Measurements from ENCODE around the gene MED12L.
"Not testable (repeated sequence)": the region's sequence is repeated elsewhere in the genome, so short reads cannot be mapped to it uniquely, and the experiment has no call there.

MED12L gene

GRCh38 chr3:151225040-151225975 lies 139.8 kb downstream of the MED12L start:
- H3K4me3 ChIP-seq (ENCODE audit: low read depth in 1 of 2, low read length in 2 of 2), result no peak overlapping the region
- H3K27ac ChIP-seq (ENCODE audit: low read depth, low read length), result no peak overlapping the region
- H3K36me3 ChIP-seq (ENCODE audit: control insufficient read depth in 1 of 2, insufficient read depth in 2 of 2, low read length in 2 of 2), result no peaks in the 10 kb centered on the region
- H3K27me3 ChIP-seq (ENCODE audit: control insufficient read depth in 1 of 2, insufficient read depth in 2 of 2, low read length in 2 of 2), result no peaks in the 10 kb centered on the region
- H3K9me3 ChIP-seq (ENCODE audit: control insufficient read depth in 1 of 2, low read length in 2 of 2), result no peaks in the 10 kb centered on the region
- peaks cover 9 to 18% of the 10 kb centered on the region in 2 donors for H3K4me1 ChIP-seq (ENCODE audit: control insufficient read depth in 1 of 2, insufficient read depth in 2 of 2, low read length in 2 of 2)
- no peak overlapping the region for H3K9ac ChIP-seq (ENCODE audit: low read depth in 1 of 2, low read length in 2 of 2)

- no peak overlapping the region for H3K4me3 ChIP-seq (ENCODE audit: low read depth in 1 of 2, low read length in 2 of 2)
- no peaks in the 10 kb centered on the region for H3K36me3 ChIP-seq (ENCODE audit: control insufficient read depth in 1 of 2, insufficient read depth in 2 of 2, low read length in 2 of 2)
- no peak overlapping the region for H3K9ac ChIP-seq (ENCODE audit: low read depth in 1 of 2, low read length in 2 of 2)
- H3K27ac ChIP-seq (ENCODE audit: low read depth, low read length), result no peak overlapping the region
- H3K9me3 ChIP-seq (ENCODE audit: control insufficient read depth in 1 of 2, low read length in 2 of 2), result no peaks in the 10 kb centered on the region
- H3K27me3 ChIP-seq (ENCODE audit: control insufficient read depth in 1 of 2, insufficient read depth in 2 of 2, low read length in 2 of 2), result no peaks in the 10 kb centered on the region
- peaks cover 9 to 18% of the 10 kb centered on the region in 2 donors for H3K4me1 ChIP-seq (ENCODE audit: control insufficient read depth in 1 of 2, insufficient read depth in 2 of 2, low read length in 2 of 2)
These were observed 140.7 kb downstream of the MED12L start for GRCh38 chr3:151226088-151226563.

GRCh38 chr3:151226825-151227224 lies 141.4 kb downstream of the MED12L start:
- H3K27me3 ChIP-seq (ENCODE audit: control insufficient read depth in 1 of 2, insufficient read depth in 2 of 2, low read length in 2 of 2), result no peaks in the 10 kb centered on the region
- no peak overlapping the region for H3K4me3 ChIP-seq (ENCODE audit: low read depth in 1 of 2, low read length in 2 of 2)
- H3K27ac ChIP-seq (ENCODE audit: low read depth, low read length), result no peak overlapping the region
- no peaks in the 10 kb centered on the region for H3K9me3 ChIP-seq (ENCODE audit: control insufficient read depth in 1 of 2, low read length in 2 of 2)
- H3K4me1 ChIP-seq (ENCODE audit: control insufficient read depth in 1 of 2, insufficient read depth in 2 of 2, low read length in 2 of 2), result peaks cover 9 to 18% of the 10 kb centered on the region in 2 donors
- no peak overlapping the region for H3K9ac ChIP-seq (ENCODE audit: low read depth in 1 of 2, low read length in 2 of 2)
- H3K36me3 ChIP-seq (ENCODE audit: control insufficient read depth in 1 of 2, insufficient read depth in 2 of 2, low read length in 2 of 2), result no peaks in the 10 kb centered on the region

- H3K9me3 ChIP-seq (ENCODE audit: control insufficient read depth in 1 of 2, low read length in 2 of 2), result no peaks in the 10 kb centered on the region
- H3K27me3 ChIP-seq (ENCODE audit: control insufficient read depth in 1 of 2, insufficient read depth in 2 of 2, low read length in 2 of 2), result no peaks in the 10 kb centered on the region
- H3K4me3 ChIP-seq (ENCODE audit: low read depth in 1 of 2, low read length in 2 of 2), result no peak overlapping the region
- H3K4me1 ChIP-seq (ENCODE audit: control insufficient read depth in 1 of 2, insufficient read depth in 2 of 2, low read length in 2 of 2), result peaks cover 9 to 18% of the 10 kb centered on the region in 2 donors
- no peaks in the 10 kb centered on the region for H3K36me3 ChIP-seq (ENCODE audit: control insufficient read depth in 1 of 2, insufficient read depth in 2 of 2, low read length in 2 of 2)
- H3K27ac ChIP-seq (ENCODE audit: low read depth, low read length), result no peak overlapping the region
- H3K9ac ChIP-seq (ENCODE audit: low read depth in 1 of 2, low read length in 2 of 2), result no peak overlapping the region
These were observed 141.9 kb downstream of the MED12L start for GRCh38 chr3:151227266-151227806.

GRCh38 chr3:151227807-151228665 lies 142.6 kb downstream of the MED12L start:
- no peak overlapping the region for H3K27ac ChIP-seq (ENCODE audit: low read depth, low read length)
- no peaks in the 10 kb centered on the region for H3K36me3 ChIP-seq (ENCODE audit: control insufficient read depth in 1 of 2, insufficient read depth in 2 of 2, low read length in 2 of 2)
- no peaks in the 10 kb centered on the region for H3K9me3 ChIP-seq (ENCODE audit: control insufficient read depth in 1 of 2, low read length in 2 of 2)
- no peaks in the 10 kb centered on the region for H3K27me3 ChIP-seq (ENCODE audit: control insufficient read depth in 1 of 2, insufficient read depth in 2 of 2, low read length in 2 of 2)
- H3K4me3 ChIP-seq (ENCODE audit: low read depth in 1 of 2, low read length in 2 of 2), result no peak overlapping the region
- H3K4me1 ChIP-seq (ENCODE audit: control insufficient read depth in 1 of 2, insufficient read depth in 2 of 2, low read length in 2 of 2), result peaks cover 9 to 18% of the 10 kb centered on the region in 2 donors
- H3K9ac ChIP-seq (ENCODE audit: low read depth in 1 of 2, low read length in 2 of 2), result no peak overlapping the region

GRCh38 chr3:151228666-151229040 lies 143.2 kb downstream of the MED12L start:
- Histone ChIP-seq H3K4me1 (ENCODE audit: control insufficient read depth in 1 of 2, insufficient read depth in 2 of 2, low read length in 2 of 2) (peaks cover 9 to 18% of the 10 kb centered on the region in 2 donors), H3K27me3 (ENCODE audit: control insufficient read depth in 1 of 2, insufficient read depth in 2 of 2, low read length in 2 of 2) (no peaks in the 10 kb centered on the region), H3K9ac (ENCODE audit: low read depth in 1 of 2, low read length in 2 of 2) (no peak overlapping the region), H3K9me3 (ENCODE audit: control insufficient read depth in 1 of 2, low read length in 2 of 2) (no peaks in the 10 kb centered on the region), H3K27ac (ENCODE audit: low read depth, low read length) (no peak overlapping the region), H3K4me3 (ENCODE audit: low read depth in 1 of 2, low read length in 2 of 2) (no peak overlapping the region), H3K36me3 (ENCODE audit: control insufficient read depth in 1 of 2, insufficient read depth in 2 of 2, low read length in 2 of 2) (no peaks in the 10 kb centered on the region)

- no peaks in the 10 kb centered on the region for H3K36me3 ChIP-seq (ENCODE audit: control insufficient read depth in 1 of 2, insufficient read depth in 2 of 2, low read length in 2 of 2)
- no peak overlapping the region for H3K9ac ChIP-seq (ENCODE audit: low read depth in 1 of 2, low read length in 2 of 2)
- no peak overlapping the region for H3K4me3 ChIP-seq (ENCODE audit: low read depth in 1 of 2, low read length in 2 of 2)
- no peaks in the 10 kb centered on the region for H3K9me3 ChIP-seq (ENCODE audit: control insufficient read depth in 1 of 2, low read length in 2 of 2)
- H3K27ac ChIP-seq (ENCODE audit: low read depth, low read length), result no peak overlapping the region
- no peaks in the 10 kb centered on the region for H3K27me3 ChIP-seq (ENCODE audit: control insufficient read depth in 1 of 2, insufficient read depth in 2 of 2, low read length in 2 of 2)
- H3K4me1 ChIP-seq (ENCODE audit: control insufficient read depth in 1 of 2, insufficient read depth in 2 of 2, low read length in 2 of 2), result peaks cover 9 to 18% of the 10 kb centered on the region in 2 donors
These were observed 145.2 kb downstream of the MED12L start for GRCh38 chr3:151230646-151231045.

GRCh38 chr3:151232403-151232802 lies 146.9 kb downstream of the MED12L start:
- H3K27ac ChIP-seq (ENCODE audit: low read depth, low read length); H3K9me3 ChIP-seq (ENCODE audit: control insufficient read depth in 1 of 2, low read length in 2 of 2); H3K36me3 ChIP-seq (ENCODE audit: control insufficient read depth in 1 of 2, insufficient read depth in 2 of 2, low read length in 2 of 2); H3K9ac ChIP-seq (ENCODE audit: low read depth in 1 of 2, low read length in 2 of 2); H3K27me3 ChIP-seq (ENCODE audit: control insufficient read depth in 1 of 2, insufficient read depth in 2 of 2, low read length in 2 of 2); H3K4me3 ChIP-seq (ENCODE audit: low read depth in 1 of 2, low read length in 2 of 2): not testable (repeated sequence)
- H3K4me1 ChIP-seq (ENCODE audit: control insufficient read depth in 1 of 2, insufficient read depth in 2 of 2, low read length in 2 of 2), result peaks cover 2 to 13% of the 10 kb centered on the region in 2 donors

- Histone ChIP-seq H3K27ac (ENCODE audit: low read depth, low read length) (no peak overlapping the region), H3K4me3 (ENCODE audit: low read depth in 1 of 2, low read length in 2 of 2) (no peak overlapping the region), H3K4me1 (ENCODE audit: control insufficient read depth in 1 of 2, insufficient read depth in 2 of 2, low read length in 2 of 2) (peaks cover 0 to 7% of the 10 kb centered on the region in 2 donors), H3K9me3 (ENCODE audit: control insufficient read depth in 1 of 2, low read length in 2 of 2) (no peaks in the 10 kb centered on the region), H3K27me3 (ENCODE audit: control insufficient read depth in 1 of 2, insufficient read depth in 2 of 2, low read length in 2 of 2) (no peaks in the 10 kb centered on the region), H3K9ac (ENCODE audit: low read depth in 1 of 2, low read length in 2 of 2) (no peak overlapping the region), H3K36me3 (ENCODE audit: control insufficient read depth in 1 of 2, insufficient read depth in 2 of 2, low read length in 2 of 2) (no peaks in the 10 kb centered on the region)
These were observed 147.5 kb downstream of the MED12L start for GRCh38 chr3:151232991-151233390.

GRCh38 chr3:151234825-151235224 lies 149.4 kb downstream of the MED12L start:
- Histone ChIP-seq H3K4me1 (ENCODE audit: control insufficient read depth in 1 of 2, insufficient read depth in 2 of 2, low read length in 2 of 2) (no peaks in the 10 kb centered on the region), H3K27ac (ENCODE audit: low read depth, low read length) (no peak overlapping the region), H3K36me3 (ENCODE audit: control insufficient read depth in 1 of 2, insufficient read depth in 2 of 2, low read length in 2 of 2) (no peaks in the 10 kb centered on the region), H3K4me3 (ENCODE audit: low read depth in 1 of 2, low read length in 2 of 2) (no peak overlapping the region), H3K9me3 (ENCODE audit: control insufficient read depth in 1 of 2, low read length in 2 of 2) (no peaks in the 10 kb centered on the region), H3K27me3 (ENCODE audit: control insufficient read depth in 1 of 2, insufficient read depth in 2 of 2, low read length in 2 of 2) (no peaks in the 10 kb centered on the region), H3K9ac (ENCODE audit: low read depth in 1 of 2, low read length in 2 of 2) (no peak overlapping the region)
